Endodermal cell (in vitro differentiated cells): ENCODE results near the gene KICS2. TPM values are rescaled to one million over a fixed set of nuclear protein-coding genes. Genes with fewer than 3 reads are reported as not detected.
"Not testable (repeated sequence)": the region's sequence is repeated elsewhere in the genome, so short reads cannot be mapped to it uniquely, and the experiment has no call there.

ENCODE experiments used
- DNase-seq: peaks from one replicate; pipeline ENCODE4 v3.0.0-alpha.2; 2017
- H3K27ac ChIP-seq: 2 replicates; pipeline ENCODE4 v1.5.1; 2013; ENCODE audit warnings: mild to moderate bottlenecking, low read depth, low read length, moderate library complexity
- H3K27me3 ChIP-seq: 2 replicates; pipeline ENCODE4 v1.6.1; 2013; ENCODE audit warnings: mild to moderate bottlenecking, low read length, moderate library complexity; ENCODE audit not compliant: insufficient read depth, control insufficient read depth, poor library complexity, severe bottlenecking
- H3K36me3 ChIP-seq: 2 replicates; pipeline ENCODE4 v1.7.0; 2013; ENCODE audit warnings: mild to moderate bottlenecking, low read length, moderate library complexity; ENCODE audit not compliant: control insufficient read depth, insufficient read depth
- H3K4me1 ChIP-seq: one replicate; pipeline ENCODE4 v1.7.0; 2013; ENCODE audit warnings: low read length; ENCODE audit not compliant: control insufficient read depth, insufficient read depth
- H3K4me3 ChIP-seq: 2 replicates; pipeline ENCODE4 v1.5.1; 2013; ENCODE audit warnings: mild to moderate bottlenecking, low read length, moderate library complexity
- H3K9ac ChIP-seq: 2 replicates; pipeline ENCODE4 v1.6.1; 2013; ENCODE audit warnings: mild to moderate bottlenecking, low read length, moderate library complexity; ENCODE audit not compliant: poor library complexity, severe bottlenecking; ENCODE audit errors: extremely low read depth
- H3K9me3 ChIP-seq: 2 replicates; pipeline ENCODE4 v1.6.1; 2013; ENCODE audit warnings: mild to moderate bottlenecking, low read length, moderate library complexity; ENCODE audit not compliant: control insufficient read depth
- H3K27ac Mint-ChIP-seq: 2 replicates; pipeline ENCODE4 v1.8.0; 2020; ENCODE audit warnings: mixed read lengths
- H3K27me3 Mint-ChIP-seq: 2 replicates; pipeline ENCODE4 v1.8.0; 2021; ENCODE audit warnings: mild to moderate bottlenecking, mixed read lengths; ENCODE audit not compliant: insufficient read depth
- H3K36me3 Mint-ChIP-seq: 2 replicates; pipeline ENCODE4 v1.8.0; 2020; ENCODE audit warnings: low read depth, mixed read lengths
- H3K4me1 Mint-ChIP-seq: 2 replicates; pipeline ENCODE4 v1.8.0; 2020; ENCODE audit warnings: mixed read lengths
- H3K4me3 Mint-ChIP-seq: 2 replicates; pipeline ENCODE4 v1.8.0; 2020; ENCODE audit warnings: mild to moderate bottlenecking, moderate library complexity, mixed read lengths
- H3K9me3 Mint-ChIP-seq: 2 replicates; pipeline ENCODE4 v1.8.0; 2020; ENCODE audit warnings: mild to moderate bottlenecking, mixed read lengths
- WGBS, 2 experiments: methylation state at CpG; one replicate each; pipeline versions ENCODE4 v1.1.5 to v1.1.7; 2013; ENCODE audit warnings: missing lambda C conversion rate in 2 of 2, mixed read lengths in 1 of 2; ENCODE audit not compliant: insufficient coverage in 1 of 2, insufficient read length in 1 of 2; 5-methylcytosine and 5-hydroxymethylcytosine counted together
- total RNA-seq, 2 donors: library from RNA; stranded (reverse); fragmentation: NEBNext Ultra II Directional in 1 of 2; extraction: Animal tissue kit (Norgen Biotek cat#: 25700) in 1 of 2; gene quantifications; 2 replicates in 1 of 2; 3 replicates in 1 of 2; pipeline ENCODE4 v1.2.1, GENCODE V29; 2021
- TF ChIP-seq, protein P1 (sequence below): fragments of 200-600 bp; sonication (generic); conservative IDR thresholded peaks from 2 replicates; pipeline ENCODE4 v1.5.0; 2021; ENCODE audit warnings: antibody characterized with exemption, mild to moderate bottlenecking

KICS2 gene
- total RNA-seq, 2 donors from 2014 or later: 8.0 to 16.6 TPM

DNA sequence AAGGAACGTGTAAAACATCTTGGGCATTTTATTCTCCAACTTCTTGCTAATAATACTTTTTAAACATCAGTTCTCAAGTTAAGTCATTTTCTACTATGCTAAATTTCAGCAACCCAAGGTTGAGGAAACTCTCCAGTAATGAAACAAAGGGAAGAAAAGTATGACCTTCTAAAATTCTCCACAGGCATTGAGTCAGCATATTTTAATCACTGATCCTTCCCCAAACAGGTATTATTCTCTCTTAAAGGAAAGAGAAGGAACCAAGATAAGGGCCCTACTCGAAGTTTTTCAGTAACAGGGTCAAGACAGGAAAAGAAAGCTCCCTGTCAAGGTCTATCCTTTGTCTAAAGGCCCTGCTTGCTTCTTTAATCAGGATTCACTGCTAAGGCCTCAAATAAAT is 3.0 kb downstream of the KICS2 start:
- H3K36me3 Mint-ChIP-seq: no peaks in the 10 kb centered on the region
- peak overlapping the region; percentile 29 for H3K4me3 Mint-ChIP-seq
- H3K4me3 ChIP-seq: peak overlapping the region; percentile 47
- peak overlapping the region; percentile 89 for H3K27ac Mint-ChIP-seq
- no peaks in the 10 kb centered on the region for H3K27me3 Mint-ChIP-seq
- DNase-seq: no peak
- peaks cover 2% of the 10 kb centered on the region for H3K4me1 ChIP-seq
- no peak overlapping the region for H3K9ac ChIP-seq
- H3K27ac ChIP-seq: no peak overlapping the region
- WGBS, 2 experiments: 43 to 71% methylated on average over 1 to 2 of the region's 2 CpGs
- H3K9me3 ChIP-seq: no peaks in the 10 kb centered on the region
- TF ChIP-seq, protein P1, sequence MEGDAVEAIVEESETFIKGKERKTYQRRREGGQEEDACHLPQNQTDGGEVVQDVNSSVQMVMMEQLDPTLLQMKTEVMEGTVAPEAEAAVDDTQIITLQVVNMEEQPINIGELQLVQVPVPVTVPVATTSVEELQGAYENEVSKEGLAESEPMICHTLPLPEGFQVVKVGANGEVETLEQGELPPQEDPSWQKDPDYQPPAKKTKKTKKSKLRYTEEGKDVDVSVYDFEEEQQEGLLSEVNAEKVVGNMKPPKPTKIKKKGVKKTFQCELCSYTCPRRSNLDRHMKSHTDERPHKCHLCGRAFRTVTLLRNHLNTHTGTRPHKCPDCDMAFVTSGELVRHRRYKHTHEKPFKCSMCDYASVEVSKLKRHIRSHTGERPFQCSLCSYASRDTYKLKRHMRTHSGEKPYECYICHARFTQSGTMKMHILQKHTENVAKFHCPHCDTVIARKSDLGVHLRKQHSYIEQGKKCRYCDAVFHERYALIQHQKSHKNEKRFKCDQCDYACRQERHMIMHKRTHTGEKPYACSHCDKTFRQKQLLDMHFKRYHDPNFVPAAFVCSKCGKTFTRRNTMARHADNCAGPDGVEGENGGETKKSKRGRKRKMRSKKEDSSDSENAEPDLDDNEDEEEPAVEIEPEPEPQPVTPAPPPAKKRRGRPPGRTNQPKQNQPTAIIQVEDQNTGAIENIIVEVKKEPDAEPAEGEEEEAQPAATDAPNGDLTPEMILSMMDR: no peak
- no peaks in the 10 kb centered on the region for H3K9me3 Mint-ChIP-seq
- no peaks in the 10 kb centered on the region for H3K36me3 ChIP-seq
- peaks cover 30% of the 10 kb centered on the region for H3K4me1 Mint-ChIP-seq
- no peaks in the 10 kb centered on the region for H3K27me3 ChIP-seq

DNA sequence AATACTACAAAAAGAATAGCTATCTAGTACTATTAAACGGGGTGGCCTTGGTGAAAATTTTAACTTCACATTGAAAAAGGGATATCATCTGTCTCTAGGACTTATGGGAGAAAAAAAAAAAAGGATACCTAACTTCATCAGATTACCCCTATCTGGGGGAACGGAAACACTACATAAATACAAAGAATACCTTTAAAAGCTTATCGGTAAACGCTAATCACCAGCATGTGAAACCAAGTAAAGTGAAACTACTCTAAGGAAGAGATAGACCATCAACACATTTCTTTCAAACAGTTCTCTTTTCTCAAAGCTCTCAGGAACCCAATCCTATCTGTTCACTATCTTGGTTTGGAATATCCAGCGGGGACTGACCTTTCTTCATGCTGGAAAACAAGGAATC is 3.5 kb downstream of the KICS2 start:
- H3K4me3 Mint-ChIP-seq: no peak overlapping the region
- H3K27ac ChIP-seq: no peak overlapping the region
- 48 to 77% methylated on average over 3 to 4 of the region's 5 CpGs for WGBS, 2 experiments
- H3K36me3 Mint-ChIP-seq: no peaks in the 10 kb centered on the region
- TF ChIP-seq, protein P1: no peak
- H3K9ac ChIP-seq: no peak overlapping the region
- no peaks in the 10 kb centered on the region for H3K27me3 ChIP-seq
- peaks cover 2% of the 10 kb centered on the region for H3K4me1 ChIP-seq
- H3K27ac Mint-ChIP-seq: peak overlapping the region; percentile 81
- H3K36me3 ChIP-seq: no peaks in the 10 kb centered on the region
- H3K9me3 ChIP-seq: no peaks in the 10 kb centered on the region
- no peaks in the 10 kb centered on the region for H3K27me3 Mint-ChIP-seq
- peaks cover 30% of the 10 kb centered on the region for H3K4me1 Mint-ChIP-seq
- H3K4me3 ChIP-seq: no peak overlapping the region
- H3K9me3 Mint-ChIP-seq: no peaks in the 10 kb centered on the region
- DNase-seq: no peak

DNA sequence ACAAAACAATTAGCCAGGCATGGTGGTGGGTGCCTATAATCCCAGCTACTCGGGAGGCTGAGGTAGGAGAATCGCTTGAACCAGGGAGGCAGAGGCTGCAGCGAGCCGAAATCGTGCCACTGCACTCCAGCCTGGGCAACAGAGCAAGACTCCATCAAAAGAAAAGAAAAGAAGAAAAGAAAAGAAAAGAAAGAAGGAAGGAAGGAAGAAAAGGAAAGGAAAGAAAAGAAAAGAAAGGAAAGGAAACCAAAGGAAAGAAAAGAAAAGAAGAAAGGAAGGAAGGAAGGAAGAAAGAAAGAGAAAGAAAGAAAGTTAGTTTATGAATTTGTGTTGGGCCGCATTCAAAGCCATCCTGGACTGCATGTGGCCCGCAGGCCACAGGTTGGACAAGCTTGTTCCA is 4.5 kb downstream of the KICS2 start:
- H3K4me1 Mint-ChIP-seq: peaks cover 30% of the 10 kb centered on the region
- not testable (repeated sequence) for H3K27me3 Mint-ChIP-seq, H3K9me3 Mint-ChIP-seq, H3K4me3 ChIP-seq, DNase-seq, H3K27ac ChIP-seq, H3K27ac Mint-ChIP-seq, H3K4me3 Mint-ChIP-seq, H3K9ac ChIP-seq, H3K36me3 Mint-ChIP-seq, H3K9me3 ChIP-seq, H3K4me1 ChIP-seq, H3K27me3 ChIP-seq, H3K36me3 ChIP-seq
- 90 to 100% methylated on average over 5 to 7 of the region's 7 CpGs for WGBS, 2 experiments

DNA sequence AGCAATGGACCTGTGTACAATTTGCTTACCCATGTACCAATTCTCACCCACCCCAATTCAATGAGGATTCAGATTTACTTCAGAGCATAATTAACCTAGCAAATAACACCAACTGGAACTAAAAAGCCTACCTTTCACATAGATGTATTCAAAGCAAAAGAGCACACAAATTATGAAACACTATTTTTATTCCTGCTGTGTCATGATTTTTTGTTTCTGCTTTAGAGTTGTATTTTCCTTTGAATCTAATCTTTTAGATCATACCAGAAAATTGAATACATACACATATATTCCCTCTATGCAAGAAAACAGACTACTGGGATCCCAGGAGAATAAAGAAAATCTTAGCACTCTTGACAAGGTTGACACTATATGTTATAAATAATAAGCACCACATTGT is 5.9 kb downstream of the KICS2 start:
- TF ChIP-seq, protein P1: no peak
- no peak for DNase-seq
- Mint-ChIP-seq H3K4me1 (peaks cover 28% of the 10 kb centered on the region), H3K9me3 (no peaks in the 10 kb centered on the region), H3K4me3 (no peak overlapping the region), H3K27me3 (no peaks in the 10 kb centered on the region), H3K27ac (no peak overlapping the region), H3K36me3 (peaks cover 9% of the 10 kb centered on the region)
- peaks cover 6% of the 10 kb centered on the region for H3K36me3 ChIP-seq
- H3K4me1 ChIP-seq: peaks cover 2% of the 10 kb centered on the region
- no peaks in the 10 kb centered on the region for H3K27me3 ChIP-seq
- H3K27ac ChIP-seq: no peak overlapping the region
- H3K4me3 ChIP-seq: no peak overlapping the region
- no peak overlapping the region for H3K9ac ChIP-seq
- H3K9me3 ChIP-seq: no peaks in the 10 kb centered on the region
